HG03342 (cell line): ENCODE data around the gene TACC3.

Experiments used
- ATAC-seq: cut with Tn5 transposase; IDR thresholded peaks from one replicate; pipeline ENCODE4 v1.9.1; 2021; ENCODE audit warnings: mild to moderate bottlenecking, moderate library complexity; ENCODE audit not compliant: unreplicated experiment

TACC3 gene

DNA sequence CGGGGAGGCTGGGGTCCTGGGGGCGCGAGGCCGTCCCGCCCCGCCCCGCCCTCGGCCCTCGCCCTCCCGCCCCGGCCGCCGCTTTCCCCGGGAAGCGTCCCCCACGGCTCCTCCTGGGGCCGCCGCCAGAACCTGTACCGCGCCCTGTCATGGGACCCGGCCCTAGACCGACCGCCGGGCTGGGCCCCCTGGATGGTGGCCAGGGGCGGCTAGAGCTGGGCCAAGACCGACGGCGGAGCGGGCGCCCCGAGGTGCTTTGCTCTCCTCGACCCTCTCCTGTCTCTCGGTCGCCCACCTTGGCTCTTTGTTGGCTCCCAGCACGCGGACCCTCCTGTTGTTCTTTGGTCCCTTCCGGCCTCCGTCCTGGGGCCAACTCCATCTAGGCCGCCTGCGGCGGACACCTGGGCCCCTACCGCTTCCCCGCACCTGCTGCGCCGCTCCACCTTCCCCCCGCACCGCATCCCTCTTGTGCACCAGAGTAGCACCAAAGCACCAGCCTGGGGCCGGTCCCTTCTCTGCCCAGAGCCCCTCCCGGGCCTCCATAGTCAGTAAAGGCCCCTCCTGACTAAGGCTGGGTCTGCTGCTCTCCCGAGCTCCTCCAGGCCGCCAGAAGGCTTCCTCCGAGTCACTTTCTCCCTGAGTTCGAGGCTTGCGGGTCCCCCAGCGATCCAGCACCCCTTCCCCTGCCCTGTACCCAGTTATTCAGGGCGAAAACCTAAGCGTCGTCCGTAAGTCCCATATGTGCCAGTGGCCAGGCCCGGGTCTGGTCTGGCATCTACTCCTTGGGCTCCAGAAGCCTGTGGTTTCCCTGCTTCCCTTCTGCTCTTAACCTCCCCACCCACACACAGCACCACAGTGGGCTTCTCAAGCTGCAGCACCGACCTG is 587 bp downstream of the TACC3 start:
- no peak for ATAC-seq

DNA sequence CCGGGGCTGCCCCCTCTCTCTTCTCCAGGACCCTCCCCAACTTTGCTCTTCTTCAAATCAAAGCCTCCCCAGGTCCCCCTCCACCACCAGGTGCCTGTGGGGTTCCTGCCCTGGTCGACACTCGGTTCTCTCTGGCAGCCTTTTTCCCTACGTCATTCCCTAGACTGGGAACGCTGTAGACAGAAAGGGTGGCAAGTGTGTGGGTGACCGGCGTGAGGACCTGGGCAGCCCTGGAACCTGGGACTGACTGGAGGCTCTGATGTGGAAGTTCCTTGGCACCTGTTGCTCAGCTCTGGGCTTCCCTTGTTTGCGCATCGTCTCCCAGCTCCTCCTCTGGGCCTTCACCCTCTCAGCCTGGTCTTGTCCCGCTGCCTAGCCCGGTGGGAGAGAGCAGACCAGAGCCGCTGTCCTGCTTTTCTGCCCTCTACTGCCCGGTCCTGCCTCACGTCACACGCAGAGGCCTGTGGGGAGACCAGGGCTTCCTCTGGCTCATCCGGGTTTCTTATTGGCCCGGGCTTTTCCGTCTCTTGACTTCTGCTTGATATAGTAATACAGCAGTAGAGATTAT is 1.3 kb downstream of the TACC3 start:
- ATAC-seq: no peak

DNA sequence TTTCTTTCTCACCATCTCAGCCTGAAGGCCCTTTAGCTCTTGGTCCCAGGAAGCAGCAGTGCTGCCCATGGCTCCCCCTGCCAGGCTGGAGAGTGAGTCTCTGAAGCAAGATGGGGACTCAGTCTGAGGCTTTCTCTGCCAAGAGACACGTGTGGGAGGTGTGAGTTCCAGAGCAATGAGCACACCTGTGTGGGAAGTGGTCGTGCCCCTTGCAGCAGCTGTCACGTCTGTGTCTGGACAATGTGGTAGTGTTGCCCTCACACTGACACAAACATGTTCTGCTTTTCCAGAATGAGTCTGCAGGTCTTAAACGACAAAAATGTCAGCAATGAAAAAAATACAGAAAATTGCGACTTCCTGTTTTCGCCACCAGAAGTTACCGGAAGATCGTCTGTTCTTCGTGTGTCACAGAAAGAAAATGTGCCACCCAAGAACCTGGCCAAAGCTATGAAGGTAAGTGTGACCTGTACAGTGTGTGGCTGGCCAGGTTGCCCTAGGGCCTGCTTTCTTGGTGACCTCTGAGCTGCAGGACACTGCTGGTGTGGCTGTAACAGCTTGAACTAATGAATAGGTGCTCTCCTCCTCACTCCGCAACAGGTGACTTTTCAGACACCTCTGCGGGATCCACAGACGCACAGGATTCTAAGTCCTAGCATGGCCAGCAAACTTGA is 1.9 kb downstream of the TACC3 start:
- no peak for ATAC-seq

GRCh38 chr4:1725521-1725920 is 4.2 kb downstream of the TACC3 start:
- ATAC-seq: no peak

GRCh38 chr4:1726146-1726934 is 5.0 kb downstream of the TACC3 start:
- no peak for ATAC-seq

DNA sequence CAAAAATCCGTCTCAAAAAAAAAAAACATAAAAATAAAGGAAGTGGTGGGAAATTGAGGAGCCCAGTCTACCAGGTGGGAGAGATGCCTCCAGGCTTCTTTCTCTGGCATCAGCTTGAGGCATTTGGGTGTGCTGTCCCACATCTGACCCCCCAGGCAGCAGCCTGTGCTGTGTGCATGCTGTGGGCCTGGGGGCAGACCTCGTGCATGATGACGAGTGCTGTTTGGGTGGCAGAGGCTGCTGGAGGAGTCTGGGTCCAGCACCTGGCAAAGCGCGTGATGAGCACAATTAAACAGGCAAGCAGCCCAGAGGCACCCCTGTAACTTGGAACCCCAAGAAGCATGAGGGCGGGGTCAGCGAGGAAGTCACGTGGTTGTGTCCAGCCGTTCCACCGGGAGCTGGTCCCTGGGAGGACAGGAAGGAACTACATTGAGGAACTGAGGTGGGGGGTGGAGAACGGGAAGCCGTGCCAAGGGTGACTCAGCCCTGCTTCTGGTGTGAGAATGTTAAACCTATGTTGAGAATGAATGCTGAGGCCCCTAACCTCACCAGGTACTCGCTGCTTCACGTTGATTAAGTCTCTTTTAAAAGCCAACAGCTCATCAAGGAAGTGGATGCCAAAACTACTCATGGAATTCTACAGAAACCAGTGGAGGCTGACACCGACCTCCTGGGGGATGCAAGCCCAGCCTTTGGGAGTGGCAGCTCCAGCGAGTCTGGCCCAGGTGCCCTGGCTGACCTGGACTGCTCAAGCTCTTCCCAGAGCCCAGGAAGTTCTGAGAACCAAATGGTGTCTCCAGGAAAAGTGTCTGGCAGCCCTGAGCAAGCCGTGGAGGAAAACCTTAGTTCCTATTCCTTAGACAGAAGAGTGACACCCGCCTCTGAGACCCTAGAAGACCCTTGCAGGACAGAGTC is 6.1 kb downstream of the TACC3 start:
- ATAC-seq: no peak

DNA sequence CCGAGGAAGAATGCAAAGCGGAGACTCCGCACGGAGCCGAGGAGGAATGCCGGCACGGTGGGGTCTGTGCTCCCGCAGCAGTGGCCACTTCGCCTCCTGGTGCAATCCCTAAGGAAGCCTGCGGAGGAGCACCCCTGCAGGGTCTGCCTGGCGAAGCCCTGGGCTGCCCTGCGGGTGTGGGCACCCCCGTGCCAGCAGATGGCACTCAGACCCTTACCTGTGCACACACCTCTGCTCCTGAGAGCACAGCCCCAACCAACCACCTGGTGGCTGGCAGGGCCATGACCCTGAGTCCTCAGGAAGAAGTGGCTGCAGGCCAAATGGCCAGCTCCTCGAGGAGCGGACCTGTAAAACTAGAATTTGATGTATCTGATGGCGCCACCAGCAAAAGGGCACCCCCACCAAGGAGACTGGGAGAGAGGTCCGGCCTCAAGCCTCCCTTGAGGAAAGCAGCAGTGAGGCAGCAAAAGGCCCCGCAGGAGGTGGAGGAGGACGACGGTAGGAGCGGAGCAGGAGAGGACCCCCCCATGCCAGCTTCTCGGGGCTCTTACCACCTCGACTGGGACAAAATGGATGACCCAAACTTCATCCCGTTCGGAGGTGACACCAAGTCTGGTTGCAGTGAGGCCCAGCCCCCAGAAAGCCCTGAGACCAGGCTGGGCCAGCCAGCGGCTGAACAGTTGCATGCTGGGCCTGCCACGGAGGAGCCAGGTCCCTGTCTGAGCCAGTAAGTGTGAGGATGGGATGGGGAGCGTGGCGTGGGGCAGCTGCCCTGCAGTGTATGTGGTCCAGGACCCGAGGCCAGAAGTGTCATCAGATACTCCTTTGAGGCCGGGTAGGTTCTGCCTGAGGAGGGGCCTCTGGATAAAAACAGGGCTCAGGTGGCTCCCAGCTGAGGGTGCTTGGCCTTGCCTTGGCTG is 7.0 kb downstream of the TACC3 start:
- no peak for ATAC-seq

DNA sequence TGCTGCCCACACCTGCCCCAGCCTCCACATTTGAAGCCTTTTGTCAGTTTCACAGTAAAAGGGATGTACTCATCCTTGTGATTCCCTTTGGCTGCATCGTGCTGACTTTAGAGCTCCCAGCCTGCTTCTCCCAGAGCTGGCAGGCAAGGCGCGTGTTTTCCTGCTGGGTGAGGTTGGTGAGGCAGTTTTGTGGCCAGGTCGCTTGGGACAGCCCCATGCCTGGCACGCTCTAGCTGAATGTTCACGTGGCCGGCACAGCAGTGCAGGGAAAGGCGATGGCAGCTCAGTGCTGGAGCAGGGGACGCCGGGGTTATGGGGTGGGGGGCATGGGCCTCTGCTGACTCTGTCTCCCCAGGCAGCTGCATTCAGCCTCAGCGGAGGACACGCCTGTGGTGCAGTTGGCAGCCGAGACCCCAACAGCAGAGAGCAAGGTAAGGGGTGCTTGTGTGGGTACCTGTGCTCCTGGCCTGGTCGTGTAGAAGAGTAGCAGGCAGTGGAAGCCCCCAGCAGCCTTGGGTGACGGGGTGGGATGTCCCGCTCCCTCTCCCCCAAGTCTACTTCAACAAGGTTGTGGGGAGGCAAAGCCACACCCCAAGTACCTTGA is 9.3 kb downstream of the TACC3 start:
- no peak for ATAC-seq

GRCh38 chr4:1731180-1731579 is 9.9 kb downstream of the TACC3 start:
- ATAC-seq: no peak

DNA sequence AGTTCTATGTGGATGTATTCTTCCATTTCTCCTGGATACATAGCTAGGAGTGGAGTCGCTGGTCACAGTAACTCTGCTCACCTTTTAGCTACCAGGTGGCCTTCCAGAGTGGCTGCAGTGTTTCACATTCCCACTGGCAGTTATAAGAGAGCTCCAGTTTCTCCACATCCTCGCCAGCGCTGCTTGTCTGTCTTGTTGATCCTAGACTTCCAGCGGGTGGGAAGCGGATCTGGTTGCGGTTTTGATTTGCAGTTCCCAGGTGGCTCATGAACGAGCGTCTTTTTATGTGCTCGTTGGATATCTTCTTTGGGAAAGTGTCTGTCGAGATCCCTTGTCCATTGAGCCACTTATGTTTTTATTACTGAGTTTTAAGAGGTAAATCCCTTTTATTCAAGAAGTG is 11.6 kb downstream of the TACC3 start:
- no peak for ATAC-seq

- ATAC-seq: no peak
Observed at GRCh38 chr4:1735215-1735614, 13.9 kb downstream of the TACC3 start.

- no peak for ATAC-seq
Observed at GRCh38 chr4:1736812-1737211, 15.5 kb downstream of the TACC3 start.

DNA sequence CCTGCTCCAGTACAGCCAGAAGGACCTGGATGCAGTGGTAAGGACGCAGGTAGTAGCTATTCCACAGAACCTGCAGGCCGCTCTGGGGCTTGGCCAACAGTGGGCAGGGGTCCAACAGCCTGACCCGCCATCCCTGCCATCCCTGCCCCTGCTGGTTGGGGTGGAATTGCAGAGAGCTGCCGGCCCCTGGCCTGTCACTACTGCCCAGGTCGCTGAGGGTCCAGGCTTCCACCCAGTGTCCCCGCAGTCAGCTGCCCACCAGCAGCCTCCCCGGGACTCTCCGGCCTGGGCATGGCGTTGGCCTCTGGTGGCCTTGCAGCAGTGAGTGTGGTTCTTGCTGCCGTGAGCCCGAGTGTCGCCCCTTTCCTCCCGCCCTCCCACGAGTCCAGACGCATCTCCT is 16.3 kb downstream of the TACC3 start:
- ATAC-seq: no peak

DNA sequence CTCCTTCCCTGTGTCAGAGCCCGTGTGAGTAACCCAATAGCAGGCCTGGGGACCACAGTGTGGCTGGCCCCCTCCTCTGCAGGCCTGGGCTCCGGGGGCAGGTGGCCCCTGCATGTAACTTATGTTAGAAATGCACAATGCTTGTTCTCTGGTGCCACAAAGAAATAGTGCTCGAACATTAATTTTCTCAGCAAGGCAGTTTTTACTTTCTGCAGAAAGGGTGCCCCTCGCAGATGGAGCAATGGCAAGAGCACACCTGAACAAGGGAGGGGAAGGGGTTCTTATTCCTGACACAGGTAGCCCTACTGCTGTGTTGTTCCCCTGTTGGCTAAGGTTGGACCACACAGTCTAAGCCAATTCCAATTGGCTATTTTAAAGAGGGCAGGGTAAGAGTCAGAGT is 17.1 kb downstream of the TACC3 start:
- ATAC-seq: no peak

DNA sequence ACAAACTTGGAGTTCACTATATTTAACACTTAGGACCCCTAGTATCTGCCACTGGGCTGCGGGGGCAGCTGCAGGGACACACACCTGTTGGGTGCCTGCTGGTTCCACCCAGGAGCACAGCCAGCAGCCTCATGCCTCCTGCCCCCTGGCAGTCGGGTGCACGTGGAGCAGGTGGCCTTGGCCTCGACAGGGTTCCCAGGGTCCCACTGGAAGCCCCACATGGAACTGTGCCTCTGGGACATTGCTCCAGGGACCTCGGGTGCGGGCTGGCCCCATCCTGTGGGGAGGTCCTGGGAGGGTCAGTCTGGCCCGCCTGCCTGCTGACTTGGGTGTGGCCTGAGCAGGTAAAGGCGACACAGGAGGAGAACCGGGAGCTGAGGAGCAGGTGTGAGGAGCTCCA is 18.0 kb downstream of the TACC3 start:
- ATAC-seq: no peak

- ATAC-seq: no peak
Observed at GRCh38 chr4:1740021-1740545, 18.8 kb downstream of the TACC3 start.

DNA sequence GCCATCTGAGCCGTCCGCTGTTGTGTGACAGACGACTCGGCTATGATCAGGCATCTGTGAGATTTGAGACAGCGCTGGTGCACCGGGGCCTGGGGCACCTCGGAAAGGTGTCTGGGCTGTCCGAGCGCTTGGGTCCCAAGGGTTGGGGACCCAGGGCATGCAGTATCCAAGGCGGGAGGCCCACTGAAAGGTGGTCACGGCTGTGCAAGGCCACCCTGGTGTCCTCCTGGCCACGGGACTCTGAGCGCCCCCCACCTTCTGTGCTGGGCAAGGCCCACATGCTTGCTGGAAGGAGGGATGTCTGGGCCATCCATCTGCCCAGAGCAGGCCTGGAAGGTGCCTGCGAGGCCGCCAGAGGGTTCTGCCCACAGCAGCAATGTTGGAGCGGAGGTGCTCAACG is 19.9 kb downstream of the TACC3 start:
- ATAC-seq: no peak

- ATAC-seq: no peak
Observed at GRCh38 chr4:1743551-1743950, 22.2 kb downstream of the TACC3 start.

GRCh38 chr4:1743975-1744374 is 22.7 kb downstream of the TACC3 start:
- no peak for ATAC-seq
